ENCODE results near the gene NRXN2. TPM values are rescaled to one million over a fixed set of nuclear protein-coding genes. Genes with fewer than 3 reads are reported as not detected.

NRXN2 gene
- total RNA-seq, 2 experiments from 2014 or later, result 0.07 to 0.22 TPM

DNA sequence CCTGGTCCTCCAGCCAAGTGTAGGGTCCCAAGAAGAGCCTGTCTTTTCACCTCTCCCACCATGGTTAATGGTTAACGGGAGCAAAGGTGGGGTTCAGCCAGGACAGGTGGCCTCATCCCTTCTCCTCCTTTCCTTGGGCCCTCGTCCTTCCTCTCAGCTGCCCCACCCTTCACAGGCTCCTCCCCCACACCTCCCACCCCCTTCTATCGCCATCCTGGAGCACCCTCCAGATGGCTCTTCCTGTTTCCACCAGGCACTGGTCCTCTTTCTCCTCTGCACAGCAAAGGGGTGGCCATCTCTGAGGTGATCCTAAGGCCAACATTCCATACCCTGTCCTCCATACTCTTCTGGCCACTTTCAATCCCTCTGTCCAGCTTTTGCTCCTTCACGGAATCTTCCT lies 83.1 kb downstream of the NRXN2 start:
- ChIA-PET CTCF (interaction anchor here (1.0 to 1.6 kb wide), 3 partner anchors 9 to 191 kb away, joined by 4 to 6 read pairs (median 4); no protein-coding TSS in a partner anchor), POLR2A (no interaction called here)
- peaks cover 1% of the 10 kb centered on the region for H3K4me1 Mint-ChIP-seq (ENCODE audit: low read depth)
- no peak overlapping the region for H3K27ac Mint-ChIP-seq
- H3K4me3 Mint-ChIP-seq, result no peak overlapping the region
- H3K36me3 Mint-ChIP-seq (ENCODE audit: low read depth), result no peaks in the 10 kb centered on the region
- TF ChIP-seq CTCF (IDR thresholded peaks at IDR 0.05), result no peak
- no peak for DNase-seq
- intact Hi-C loops (cut with micrococcal nuclease), result loop anchor here (5.0 kb wide), 1 partner anchor 148 kb away; no protein-coding TSS in a partner anchor
- ATAC-seq, result no peak
- H3K27me3 Mint-ChIP-seq, result peaks cover 18% of the 10 kb centered on the region
- H3K9me3 Mint-ChIP-seq, result no peaks in the 10 kb centered on the region

- intact Hi-C loops (cut with micrococcal nuclease), result no loop called here
- ATAC-seq, result no peak
- H3K4me1 Mint-ChIP-seq (ENCODE audit: low read depth), result peaks cover 4% of the 10 kb centered on the region
- no peaks in the 10 kb centered on the region for H3K36me3 Mint-ChIP-seq (ENCODE audit: low read depth)
- ChIA-PET POLR2A (no interaction called here), CTCF (interaction anchor here (1.0 to 1.6 kb wide), 2 partner anchors 10 to 14 kb away, joined by 4 to 6 read pairs; no protein-coding TSS in a partner anchor)
- no peak for TF ChIP-seq CTCF (IDR thresholded peaks at IDR 0.05)
- H3K27me3 Mint-ChIP-seq, result peaks cover 11% of the 10 kb centered on the region
- H3K4me3 Mint-ChIP-seq, result no peak overlapping the region
- H3K9me3 Mint-ChIP-seq, result no peaks in the 10 kb centered on the region
- no peak overlapping the region for H3K27ac Mint-ChIP-seq
- no peak for DNase-seq
These were observed 84.2 kb downstream of the NRXN2 start for GRCh38 chr11:64638829-64639228.

GRCh38 chr11:64638018-64638665 lies 84.9 kb downstream of the NRXN2 start:
- ATAC-seq (no peak), DNase-seq (no peak)
- H3K4me1 Mint-ChIP-seq (ENCODE audit: low read depth), result peaks cover 8% of the 10 kb centered on the region
- no peaks in the 10 kb centered on the region for H3K9me3 Mint-ChIP-seq
- TF ChIP-seq CTCF (IDR thresholded peaks at IDR 0.05), result no peak
- H3K27ac Mint-ChIP-seq, result no peak overlapping the region
- ChIA-PET POLR2A (no interaction called here), CTCF (no interaction called here)
- H3K36me3 Mint-ChIP-seq (ENCODE audit: low read depth), result no peaks in the 10 kb centered on the region
- H3K4me3 Mint-ChIP-seq, result no peak overlapping the region
- intact Hi-C loops (cut with micrococcal nuclease), result no loop called here
- H3K27me3 Mint-ChIP-seq, result peaks cover 9% of the 10 kb centered on the region

DNA sequence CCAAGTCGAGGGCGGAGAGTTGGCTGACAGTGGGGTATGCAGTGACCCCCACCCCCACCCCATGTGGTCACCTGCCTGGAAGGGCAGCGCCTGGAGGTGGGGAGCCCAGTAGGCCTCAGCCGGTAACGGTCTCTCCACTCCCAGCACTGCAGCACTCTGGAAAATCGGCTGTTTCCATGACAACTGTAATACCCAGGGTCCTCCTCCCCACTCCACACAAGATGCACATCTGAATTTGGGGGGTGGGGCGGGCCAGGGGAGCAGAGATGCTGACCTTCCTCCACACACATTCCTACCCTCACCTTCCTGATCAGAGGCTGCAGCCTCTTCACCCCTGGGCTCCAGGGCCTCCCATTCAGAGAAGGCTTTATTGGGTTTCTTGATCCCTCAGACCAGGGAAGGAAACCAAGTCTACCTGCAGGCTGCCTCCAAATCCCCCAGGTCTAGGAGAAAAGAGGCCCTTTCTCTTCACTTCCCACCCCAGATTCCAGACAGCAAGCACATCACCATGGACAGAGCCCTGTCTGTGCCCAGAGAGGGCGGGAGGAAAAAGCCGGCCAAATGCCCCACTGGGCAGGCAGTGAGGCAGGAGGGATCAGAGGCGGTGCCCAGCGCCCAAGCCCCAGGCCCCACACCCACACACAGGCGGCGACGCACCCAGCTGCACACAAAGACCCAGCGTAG lies 85.5 kb downstream of the NRXN2 start:
- intact Hi-C loops (cut with micrococcal nuclease), result no loop called here
- ChIA-PET CTCF (no interaction called here), POLR2A (no interaction called here)
- Mint-ChIP-seq H3K36me3 (ENCODE audit: low read depth) (no peaks in the 10 kb centered on the region), H3K27me3 (peaks cover 9% of the 10 kb centered on the region), H3K9me3 (no peaks in the 10 kb centered on the region), H3K27ac (no peak overlapping the region), H3K4me1 (ENCODE audit: low read depth) (peaks cover 8% of the 10 kb centered on the region), H3K4me3 (no peak overlapping the region)
- TF ChIP-seq CTCF (IDR thresholded peaks at IDR 0.05), result no peak
- ATAC-seq (no peak), DNase-seq (no peak)

GRCh38 chr11:64633555-64634159 lies 89.3 kb downstream of the NRXN2 start:
- Mint-ChIP-seq H3K27me3 (peaks cover 8% of the 10 kb centered on the region), H3K36me3 (ENCODE audit: low read depth) (no peaks in the 10 kb centered on the region), H3K4me3 (no peak overlapping the region), H3K9me3 (no peaks in the 10 kb centered on the region), H3K27ac (no peak overlapping the region), H3K4me1 (ENCODE audit: low read depth) (peaks cover 7% of the 10 kb centered on the region)
- intact Hi-C loops (cut with micrococcal nuclease), result no loop called here
- ATAC-seq, result peak; percentile 30
- DNase-seq, result no peak
- POLR2A ChIA-PET, result no interaction called here
- CTCF ChIA-PET, result interaction anchor here (0.8 kb wide), 1 partner anchor 19 kb away, joined by 3 read pairs; no protein-coding TSS in a partner anchor
- TF ChIP-seq CTCF (IDR thresholded peaks at IDR 0.05), result no peak
